Fibroblast of lung (primary cell): Measurements from ENCODE around the gene LSM12. TPM values are rescaled to one million over a fixed set of nuclear protein-coding genes. Genes with fewer than 3 reads are reported as not detected.

Source experiments
- DNase-seq, 2 donors: peaks; one replicate each; pipeline versions ENCODE4 v3.0.0 to v3.0.0-alpha.2; 2010; ENCODE audit warnings: low read depth in 2 of 2
- H2AFZ ChIP-seq: 2 replicates; pipeline ENCODE4 v1.5.1; 2012; ENCODE audit warnings: low read length, control low read depth, inconsistent platforms
- H3K27ac ChIP-seq: 2 replicates; pipeline ENCODE4 v1.5.1; 2011; ENCODE audit warnings: low read length, control low read depth; ENCODE audit not compliant: insufficient read depth
- H3K27me3 ChIP-seq: 2 replicates; pipeline ENCODE4 v1.5.1; 2011; ENCODE audit warnings: mild to moderate bottlenecking, low read length; ENCODE audit not compliant: control insufficient read depth, insufficient read depth
- H3K36me3 ChIP-seq: 2 replicates; pipeline ENCODE4 v1.5.1; 2011; ENCODE audit warnings: low read length; ENCODE audit not compliant: control insufficient read depth, insufficient read depth
- H3K4me1 ChIP-seq: 2 replicates; pipeline ENCODE4 v1.5.1; 2011; ENCODE audit warnings: low read length; ENCODE audit not compliant: control insufficient read depth, insufficient read depth; ENCODE audit errors: extremely low read depth
- H3K4me2 ChIP-seq: 2 replicates; pipeline ENCODE4 v1.5.1; 2011; ENCODE audit warnings: low read length, control low read depth; ENCODE audit not compliant: insufficient read depth; ENCODE audit errors: extremely low read depth
- H3K4me3 ChIP-seq, 4 experiments: fragments of 200-600 bp in 1 of 4; sonication (generic) in 1 of 4; replicated peaks in 1 of 4; 2 replicates each; pipeline ENCODE4 v1.5.1; 2011 to 2016; ENCODE audit warnings: low read length in 4 of 4, low read depth in 3 of 4, mild to moderate bottlenecking in 3 of 4, control low read depth in 2 of 4, inconsistent platforms in 1 of 4, mixed read lengths in 1 of 4; ENCODE audit not compliant: insufficient read depth in 1 of 4; ENCODE audit errors: control extremely low read depth in 1 of 4
- H3K79me2 ChIP-seq: 2 replicates; pipeline ENCODE4 v1.5.1; 2012; ENCODE audit warnings: mild to moderate bottlenecking, low read length, inconsistent platforms; ENCODE audit not compliant: control insufficient read depth, insufficient read depth
- H3K9ac ChIP-seq: 2 replicates; pipeline ENCODE4 v1.5.1; 2011; ENCODE audit warnings: mild to moderate bottlenecking, low read length, control low read depth; ENCODE audit not compliant: insufficient read depth
- H3K9me3 ChIP-seq: 2 replicates; pipeline ENCODE4 v1.5.1; 2012; ENCODE audit warnings: low read depth, low read length; ENCODE audit not compliant: control insufficient read depth, insufficient read depth
- H4K20me1 ChIP-seq: 2 replicates; pipeline ENCODE4 v1.5.1; 2011; ENCODE audit warnings: low read length; ENCODE audit not compliant: control insufficient read depth, insufficient read depth; ENCODE audit errors: extremely low read depth
- EZH2 ChIP-seq: IDR thresholded peaks from 2 replicates; pipeline ENCODE4 v1.5.1; 2012; ENCODE audit warnings: low read length, control low read depth, mild to moderate bottlenecking; ENCODE audit errors: missing control alignments
- polyA plus RNA-seq, 2 donors: library from polyadenylated mRNA; depleted of rRNA in 1 of 2; stranded (reverse) in 1 of 2; unstranded in 1 of 2; fragments of >200 nt; gene quantifications; 2 replicates each; pipeline ENCODE4 v1.2.1, GENCODE V29; 2011 to 2012; ENCODE audit warnings: missing spikeins in 1 of 2
- total RNA-seq: library from RNA; depleted of rRNA; stranded (reverse); fragments of >200 nt; gene quantifications from 2 replicates; pipeline ENCODE4 v1.2.1, GENCODE V29; 2014
- TF ChIP-seq, protein P1 (sequence below), 2 donors: IDR thresholded peaks in 1 of 2; conservative IDR thresholded peaks in 1 of 2; 1 replicate in 1 of 2; 2 replicates in 1 of 2; pipeline ENCODE4 v1.5.1; 2011 to 2012; ENCODE audit warnings: low read length in 2 of 2, control low read depth in 1 of 2, inconsistent platforms in 1 of 2, low read depth in 1 of 2, mild to moderate bottlenecking in 1 of 2

LSM12 gene
- total and polyA plus RNA-seq, 2 donors (not counting 1 experiment from before 2014, with no cell fraction given): 25.6 to 79.3 TPM

DNA sequence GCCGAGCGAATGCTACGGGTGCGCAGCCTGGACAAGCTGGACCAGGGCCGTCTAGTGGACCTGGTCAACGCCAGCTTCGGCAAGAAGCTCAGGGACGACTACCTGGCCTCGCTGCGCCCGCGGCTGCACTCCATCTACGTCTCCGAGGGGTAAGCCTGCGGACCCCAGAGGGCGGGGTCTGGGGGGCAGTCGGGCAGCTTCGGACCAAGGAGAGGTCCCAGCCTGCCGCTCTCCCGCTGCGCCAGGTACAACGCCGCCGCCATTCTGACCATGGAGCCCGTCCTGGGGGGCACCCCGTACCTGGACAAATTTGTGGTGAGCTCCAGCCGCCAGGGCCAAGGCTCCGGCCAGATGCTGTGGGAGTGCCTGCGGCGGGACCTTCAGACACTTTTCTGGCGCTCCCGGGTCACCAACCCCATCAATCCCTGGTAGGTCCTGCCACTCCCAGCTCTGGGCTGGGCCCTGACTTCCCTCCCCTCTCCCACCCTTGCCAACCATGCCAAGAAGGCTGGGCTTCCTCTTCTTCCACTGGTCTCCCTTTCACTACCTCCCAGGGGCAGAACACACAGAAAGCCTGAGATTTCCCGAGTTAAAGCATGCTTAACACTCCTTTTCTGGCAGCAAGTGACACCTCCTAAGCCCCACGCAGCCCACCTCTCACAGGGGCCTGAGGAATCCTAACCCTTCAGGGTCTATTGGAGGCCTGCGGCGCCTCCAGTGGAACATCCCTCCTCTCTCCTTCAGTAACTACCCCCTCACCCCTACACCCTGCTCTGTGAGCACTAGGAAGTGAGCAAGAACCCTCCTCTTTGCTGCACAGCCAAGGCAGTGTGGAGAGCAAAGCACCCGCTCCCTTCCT is 58.9 kb downstream of the LSM12 start:
- H3K36me3 ChIP-seq: peaks cover 3% of the 10 kb centered on the region
- no peaks in the 10 kb centered on the region for H3K9me3 ChIP-seq
- peaks cover 14% of the 10 kb centered on the region for H3K4me1 ChIP-seq
- TF ChIP-seq, protein P1, sequence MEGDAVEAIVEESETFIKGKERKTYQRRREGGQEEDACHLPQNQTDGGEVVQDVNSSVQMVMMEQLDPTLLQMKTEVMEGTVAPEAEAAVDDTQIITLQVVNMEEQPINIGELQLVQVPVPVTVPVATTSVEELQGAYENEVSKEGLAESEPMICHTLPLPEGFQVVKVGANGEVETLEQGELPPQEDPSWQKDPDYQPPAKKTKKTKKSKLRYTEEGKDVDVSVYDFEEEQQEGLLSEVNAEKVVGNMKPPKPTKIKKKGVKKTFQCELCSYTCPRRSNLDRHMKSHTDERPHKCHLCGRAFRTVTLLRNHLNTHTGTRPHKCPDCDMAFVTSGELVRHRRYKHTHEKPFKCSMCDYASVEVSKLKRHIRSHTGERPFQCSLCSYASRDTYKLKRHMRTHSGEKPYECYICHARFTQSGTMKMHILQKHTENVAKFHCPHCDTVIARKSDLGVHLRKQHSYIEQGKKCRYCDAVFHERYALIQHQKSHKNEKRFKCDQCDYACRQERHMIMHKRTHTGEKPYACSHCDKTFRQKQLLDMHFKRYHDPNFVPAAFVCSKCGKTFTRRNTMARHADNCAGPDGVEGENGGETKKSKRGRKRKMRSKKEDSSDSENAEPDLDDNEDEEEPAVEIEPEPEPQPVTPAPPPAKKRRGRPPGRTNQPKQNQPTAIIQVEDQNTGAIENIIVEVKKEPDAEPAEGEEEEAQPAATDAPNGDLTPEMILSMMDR (conservative IDR thresholded peaks at IDR 0.05 in 1 of 2, IDR thresholded peaks at IDR 0.05 in 1 of 2; ENCODE audit: low read depth in 1 of 2, low read length in 2 of 2): no peak
- TF ChIP-seq EZH2: no peak
- no peaks in the 10 kb centered on the region for H3K79me2 ChIP-seq
- H4K20me1 ChIP-seq: no peaks in the 10 kb centered on the region
- H3K4me2 ChIP-seq: peak overlapping the region; percentile 93
- DNase-seq: peak in 1 of 2 donors; percentile 22
- H3K4me3 ChIP-seq: peak overlapping the region; percentile 58 to 79 (median 68)
- peak overlapping the region; percentile 40 for H3K9ac ChIP-seq
- peak overlapping the region; percentile 86 for H2AFZ ChIP-seq
- peak overlapping the region; percentile 44 for H3K27ac ChIP-seq
- no peaks in the 10 kb centered on the region for H3K27me3 ChIP-seq

GRCh38 chr17:44006598-44007345 is 59.7 kb downstream of the LSM12 start:
- peaks cover 21% of the 10 kb centered on the region for H3K4me1 ChIP-seq

More at GRCh38 chr17:44006598-44007345, 59.7 kb downstream of the LSM12 start:
- no peaks in the 10 kb centered on the region for H3K27me3 ChIP-seq
- H3K79me2 ChIP-seq: no peaks in the 10 kb centered on the region
- no peaks in the 10 kb centered on the region for H3K9me3 ChIP-seq
- H3K4me3 ChIP-seq: peak overlapping the region; percentile 67 to 79 (median 70)
- peak overlapping the region; percentile 86 for H2AFZ ChIP-seq
- H3K9ac ChIP-seq: peak overlapping the region; percentile 40
- no peaks in the 10 kb centered on the region for H4K20me1 ChIP-seq
- H3K4me2 ChIP-seq: peak overlapping the region; percentile 93
- no peak for TF ChIP-seq EZH2
- TF ChIP-seq, protein P1 (conservative IDR thresholded peaks at IDR 0.05 in 1 of 2, IDR thresholded peaks at IDR 0.05 in 1 of 2; ENCODE audit: low read depth in 1 of 2, low read length in 2 of 2): peak; percentile 59 to 66
- peak; percentile 92 to 98 for DNase-seq
- peak overlapping the region; percentile 69 for H3K27ac ChIP-seq
- H3K36me3 ChIP-seq: peaks cover 3% of the 10 kb centered on the region
